Liver (tissue), 9 donors: ENCODE results near the gene POLA1. TPM values are rescaled to one million over a fixed set of nuclear protein-coding genes. Genes with fewer than 3 reads are reported as not detected.

Experiments
- DNase-seq: peaks from one replicate; pipeline ENCODE4 v3.0.0-alpha.2; 2017; ENCODE audit warnings: low spot score
- H3K27ac ChIP-seq, 2 donors: one replicate each; pipeline ENCODE4 v1.7.0; 2013; ENCODE audit warnings: inconsistent platforms in 2 of 2, low read length in 2 of 2, control low read depth in 1 of 2, low read depth in 1 of 2, mild to moderate bottlenecking in 1 of 2
- H3K27me3 ChIP-seq, 4 donors: one replicate each; pipeline versions ENCODE4 v1.6.1 to v1.7.0; 2013; ENCODE audit warnings: low read length in 3 of 4, inconsistent platforms in 1 of 4, mild to moderate bottlenecking in 1 of 4, moderate library complexity in 1 of 4; ENCODE audit not compliant: control insufficient read depth in 4 of 4, insufficient read depth in 4 of 4
- H3K36me3 ChIP-seq, 4 donors: one replicate each; pipeline versions ENCODE4 v1.6.1 to v1.7.0; 2013; ENCODE audit warnings: low read length in 3 of 4, mild to moderate bottlenecking in 3 of 4, low read depth in 1 of 4, moderate library complexity in 1 of 4; ENCODE audit not compliant: control insufficient read depth in 4 of 4, insufficient read depth in 3 of 4
- H3K4me1 ChIP-seq, 4 donors: one replicate each; pipeline versions ENCODE4 v1.6.1 to v1.7.0; 2013; ENCODE audit warnings: low read length in 3 of 4, mild to moderate bottlenecking in 3 of 4, moderate library complexity in 1 of 4; ENCODE audit not compliant: control insufficient read depth in 4 of 4, insufficient read depth in 4 of 4
- H3K4me3 ChIP-seq, 3 donors: one replicate each; pipeline versions ENCODE4 v1.6.1 to v1.7.0; 2013; ENCODE audit warnings: low read length in 3 of 3, control low read depth in 1 of 3, low read depth in 1 of 3, mild to moderate bottlenecking in 1 of 3
- H3K9ac ChIP-seq, 2 donors: one replicate each; pipeline ENCODE4 v1.7.0; 2013; ENCODE audit warnings: low read length in 2 of 2, mild to moderate bottlenecking in 2 of 2, moderate library complexity in 2 of 2, control low read depth in 1 of 2, low read depth in 1 of 2
- H3K9me3 ChIP-seq, 4 donors: one replicate each; pipeline versions ENCODE4 v1.6.1 to v1.7.0; 2013; ENCODE audit warnings: low read length in 3 of 4; ENCODE audit not compliant: control insufficient read depth in 4 of 4
- EGR1 ChIP-seq, 2 donors: IDR thresholded peaks; 2 replicates each; pipeline ENCODE4 v1.6.1; 2016 to 2018; ENCODE audit warnings: antibody characterized with exemption in 2 of 2, low read depth in 2 of 2
- FOXA1 ChIP-seq: IDR thresholded peaks from 2 replicates; pipeline ENCODE4 v1.6.1; 2016; ENCODE audit warnings: antibody characterized with exemption
- FOXA2 ChIP-seq: IDR thresholded peaks from 2 replicates; pipeline ENCODE4 v1.6.1; 2016; ENCODE audit warnings: antibody characterized with exemption
- GABPA ChIP-seq, 2 donors: IDR thresholded peaks in 1 of 2; conservative IDR thresholded peaks in 1 of 2; 2 replicates each; pipeline ENCODE4 v1.6.1; 2016; ENCODE audit warnings: antibody characterized with exemption in 2 of 2, mild to moderate bottlenecking in 1 of 2, moderate library complexity in 1 of 2
- HNF4A ChIP-seq, 2 donors: conservative IDR thresholded peaks; 2 replicates each; pipeline ENCODE4 v1.6.1; 2016; ENCODE audit warnings: antibody characterized with exemption in 2 of 2, mild to moderate bottlenecking in 2 of 2
- HNF4G ChIP-seq: IDR thresholded peaks from 2 replicates; pipeline ENCODE4 v1.6.1; 2016; ENCODE audit warnings: antibody characterized with exemption
- JUND ChIP-seq, 2 donors: IDR thresholded peaks; 2 replicates each; pipeline ENCODE4 v1.6.1; 2016; ENCODE audit warnings: antibody characterized with exemption in 2 of 2
- NR2F2 ChIP-seq: IDR thresholded peaks from 2 replicates; pipeline ENCODE4 v1.6.1; 2016; ENCODE audit warnings: antibody characterized with exemption
- RAD21 ChIP-seq, 2 donors: IDR thresholded peaks; 2 replicates each; pipeline ENCODE4 v1.6.1; 2016; ENCODE audit warnings: antibody characterized with exemption in 2 of 2, mild to moderate bottlenecking in 2 of 2
- RXRA ChIP-seq, 2 donors: IDR thresholded peaks; 2 replicates each; pipeline ENCODE4 v1.6.1; 2017 to 2018; ENCODE audit warnings: antibody characterized with exemption in 2 of 2, mild to moderate bottlenecking in 1 of 2
- SP1 ChIP-seq: IDR thresholded peaks from 2 replicates; pipeline ENCODE4 v1.6.1; 2018; ENCODE audit warnings: antibody characterized with exemption, mild to moderate bottlenecking
- TAF1 ChIP-seq: conservative IDR thresholded peaks from 2 replicates; pipeline ENCODE4 v1.6.1; 2016; ENCODE audit warnings: antibody characterized with exemption, mild to moderate bottlenecking
- YY1 ChIP-seq: IDR thresholded peaks from 2 replicates; pipeline ENCODE4 v1.6.1; 2016; ENCODE audit warnings: antibody characterized with exemption, mild to moderate bottlenecking
- WGBS: extraction: QIAGEN DNeasy Blood & Tissue Kit; methylation state at CpG from one replicate; pipeline ENCODE4 v1.1.7; 2013; 5-methylcytosine and 5-hydroxymethylcytosine counted together
- polyA plus RNA-seq, 2 donors: library from polyadenylated mRNA; stranded (reverse) in 1 of 2; unstranded in 1 of 2; fragments of 200-250 nt in 1 of 2; fragments of >200 nt in 1 of 2; fragmentation: Nextera tagmentation in 1 of 2; extraction: Ambion mirVana in 1 of 2; gene quantifications; one replicate each; pipeline versions ENCODE4 v1.2.1 to v1.2.3, GENCODE V29; 2013 to 2015
- total RNA-seq, 2 donors: library from RNA; depleted of rRNA; stranded (reverse); fragments of >200 nt; gene quantifications; one replicate each; pipeline ENCODE4 v1.2.3, GENCODE V29; 2014
- TF ChIP-seq, protein P1 (sequence below): IDR thresholded peaks from 2 replicates; pipeline ENCODE4 v1.6.1; 2016; ENCODE audit warnings: antibody characterized with exemption
- TF ChIP-seq, protein P2 (sequence below): IDR thresholded peaks from 2 replicates; pipeline ENCODE4 v1.6.1; 2016; ENCODE audit warnings: antibody characterized with exemption, mild to moderate bottlenecking
- TF ChIP-seq, protein P3 (sequence below): IDR thresholded peaks from 2 replicates; pipeline ENCODE4 v1.6.1; 2016; ENCODE audit warnings: antibody characterized with exemption
- TF ChIP-seq, protein P4 (sequence below): IDR thresholded peaks from 2 replicates; pipeline ENCODE4 v1.6.1; 2016; ENCODE audit warnings: antibody characterized with exemption
- TF ChIP-seq, protein P5 (sequence below): fragments of 150-350 bp; IDR thresholded peaks from 2 replicates; pipeline ENCODE4 v1.5.1; 2017; ENCODE audit warnings: improper control_type of control experiment, low read depth, low read length; ENCODE audit not compliant: missing input control
- donor health status: healthy.
- donor health status: healthy.
- donor health status: healthy.
- donor health status: healthy.
- donor health status: healthy.

Gene POLA1
- total and polyA plus RNA-seq, 4 donors: 0.93 to 12.7 (median 4.3) TPM

DNA sequence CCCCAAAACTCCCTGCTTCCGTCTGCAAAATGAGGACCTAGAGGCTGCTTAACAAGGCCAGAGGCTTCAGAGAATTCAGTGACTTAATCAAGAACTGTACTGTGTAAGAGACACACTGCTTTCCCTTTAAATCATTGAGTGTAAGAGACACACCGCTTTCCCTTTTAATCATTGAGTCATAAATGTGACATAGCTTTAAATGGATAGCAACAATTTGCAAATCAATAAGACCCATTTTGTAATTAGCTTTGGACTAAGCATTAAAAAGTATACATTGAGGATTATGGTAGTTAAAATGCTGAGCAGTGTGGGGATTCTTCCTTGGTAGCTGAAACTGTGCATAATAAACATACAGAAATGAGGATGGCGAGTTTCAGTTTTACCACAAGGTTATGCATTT, 290.2 kb downstream of the POLA1 start (continued):
- TF ChIP-seq, protein P1, sequence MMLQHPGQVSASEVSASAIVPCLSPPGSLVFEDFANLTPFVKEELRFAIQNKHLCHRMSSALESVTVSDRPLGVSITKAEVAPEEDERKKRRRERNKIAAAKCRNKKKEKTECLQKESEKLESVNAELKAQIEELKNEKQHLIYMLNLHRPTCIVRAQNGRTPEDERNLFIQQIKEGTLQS: no peak
- TF ChIP-seq FOXA2 (no peak), JUND (IDR thresholded peaks at IDR 0.05) (no peak), RXRA (IDR thresholded peaks at IDR 0.05) (no peak)

DNA sequence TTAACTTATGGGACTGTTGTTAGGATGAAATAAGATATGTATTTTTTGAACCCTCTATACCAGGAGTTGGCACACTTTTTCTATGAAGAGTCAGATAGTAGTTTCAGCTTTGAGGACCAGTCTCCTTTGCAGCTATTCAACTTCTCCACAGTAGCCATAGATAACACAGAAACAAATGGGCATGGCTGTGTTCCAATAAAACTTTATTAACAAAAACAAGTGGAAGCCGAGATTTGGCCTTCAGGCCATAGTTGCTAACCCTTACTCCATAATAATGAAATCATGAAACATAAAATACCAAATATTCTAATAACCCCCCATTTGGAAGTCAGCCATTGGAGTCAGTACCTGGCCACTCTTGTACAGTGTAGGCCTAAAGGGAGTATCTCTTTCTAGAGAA, 291.4 kb downstream of the POLA1 start:
- no peaks in the 10 kb centered on the region for H3K9me3 ChIP-seq
- no peak overlapping the region for H3K4me3 ChIP-seq
- 100% methylated on average over 1 of the region's 1 CpG for WGBS
- TF ChIP-seq FOXA1 (no peak), EGR1 (IDR thresholded peaks at IDR 0.05; ENCODE audit: low read depth in 2 of 2) (no peak), YY1 (no peak), SP1 (no peak), HNF4A (conservative IDR thresholded peaks at IDR 0.05) (no peak), GABPA (IDR thresholded peaks at IDR 0.05 in 1 of 2, conservative IDR thresholded peaks at IDR 0.05 in 1 of 2) (no peak), NR2F2 (no peak), RAD21 (IDR thresholded peaks at IDR 0.05) (no peak), TAF1 (no peak), FOXA2 (no peak), RXRA (IDR thresholded peaks at IDR 0.05) (no peak), HNF4G (no peak)
- TF ChIP-seq, protein P2, sequence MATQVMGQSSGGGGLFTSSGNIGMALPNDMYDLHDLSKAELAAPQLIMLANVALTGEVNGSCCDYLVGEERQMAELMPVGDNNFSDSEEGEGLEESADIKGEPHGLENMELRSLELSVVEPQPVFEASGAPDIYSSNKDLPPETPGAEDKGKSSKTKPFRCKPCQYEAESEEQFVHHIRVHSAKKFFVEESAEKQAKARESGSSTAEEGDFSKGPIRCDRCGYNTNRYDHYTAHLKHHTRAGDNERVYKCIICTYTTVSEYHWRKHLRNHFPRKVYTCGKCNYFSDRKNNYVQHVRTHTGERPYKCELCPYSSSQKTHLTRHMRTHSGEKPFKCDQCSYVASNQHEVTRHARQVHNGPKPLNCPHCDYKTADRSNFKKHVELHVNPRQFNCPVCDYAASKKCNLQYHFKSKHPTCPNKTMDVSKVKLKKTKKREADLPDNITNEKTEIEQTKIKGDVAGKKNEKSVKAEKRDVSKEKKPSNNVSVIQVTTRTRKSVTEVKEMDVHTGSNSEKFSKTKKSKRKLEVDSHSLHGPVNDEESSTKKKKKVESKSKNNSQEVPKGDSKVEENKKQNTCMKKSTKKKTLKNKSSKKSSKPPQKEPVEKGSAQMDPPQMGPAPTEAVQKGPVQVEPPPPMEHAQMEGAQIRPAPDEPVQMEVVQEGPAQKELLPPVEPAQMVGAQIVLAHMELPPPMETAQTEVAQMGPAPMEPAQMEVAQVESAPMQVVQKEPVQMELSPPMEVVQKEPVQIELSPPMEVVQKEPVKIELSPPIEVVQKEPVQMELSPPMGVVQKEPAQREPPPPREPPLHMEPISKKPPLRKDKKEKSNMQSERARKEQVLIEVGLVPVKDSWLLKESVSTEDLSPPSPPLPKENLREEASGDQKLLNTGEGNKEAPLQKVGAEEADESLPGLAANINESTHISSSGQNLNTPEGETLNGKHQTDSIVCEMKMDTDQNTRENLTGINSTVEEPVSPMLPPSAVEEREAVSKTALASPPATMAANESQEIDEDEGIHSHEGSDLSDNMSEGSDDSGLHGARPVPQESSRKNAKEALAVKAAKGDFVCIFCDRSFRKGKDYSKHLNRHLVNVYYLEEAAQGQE: no peak
- TF ChIP-seq, protein P1: no peak
- TF ChIP-seq, protein P3, sequence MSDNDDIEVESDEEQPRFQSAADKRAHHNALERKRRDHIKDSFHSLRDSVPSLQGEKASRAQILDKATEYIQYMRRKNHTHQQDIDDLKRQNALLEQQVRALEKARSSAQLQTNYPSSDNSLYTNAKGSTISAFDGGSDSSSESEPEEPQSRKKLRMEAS: no peak
- TF ChIP-seq, protein P4, sequence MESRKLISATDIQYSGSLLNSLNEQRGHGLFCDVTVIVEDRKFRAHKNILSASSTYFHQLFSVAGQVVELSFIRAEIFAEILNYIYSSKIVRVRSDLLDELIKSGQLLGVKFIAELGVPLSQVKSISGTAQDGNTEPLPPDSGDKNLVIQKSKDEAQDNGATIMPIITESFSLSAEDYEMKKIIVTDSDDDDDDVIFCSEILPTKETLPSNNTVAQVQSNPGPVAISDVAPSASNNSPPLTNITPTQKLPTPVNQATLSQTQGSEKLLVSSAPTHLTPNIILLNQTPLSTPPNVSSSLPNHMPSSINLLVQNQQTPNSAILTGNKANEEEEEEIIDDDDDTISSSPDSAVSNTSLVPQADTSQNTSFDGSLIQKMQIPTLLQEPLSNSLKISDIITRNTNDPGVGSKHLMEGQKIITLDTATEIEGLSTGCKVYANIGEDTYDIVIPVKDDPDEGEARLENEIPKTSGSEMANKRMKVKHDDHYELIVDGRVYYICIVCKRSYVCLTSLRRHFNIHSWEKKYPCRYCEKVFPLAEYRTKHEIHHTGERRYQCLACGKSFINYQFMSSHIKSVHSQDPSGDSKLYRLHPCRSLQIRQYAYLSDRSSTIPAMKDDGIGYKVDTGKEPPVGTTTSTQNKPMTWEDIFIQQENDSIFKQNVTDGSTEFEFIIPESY: no peak
- TF ChIP-seq, protein P5, sequence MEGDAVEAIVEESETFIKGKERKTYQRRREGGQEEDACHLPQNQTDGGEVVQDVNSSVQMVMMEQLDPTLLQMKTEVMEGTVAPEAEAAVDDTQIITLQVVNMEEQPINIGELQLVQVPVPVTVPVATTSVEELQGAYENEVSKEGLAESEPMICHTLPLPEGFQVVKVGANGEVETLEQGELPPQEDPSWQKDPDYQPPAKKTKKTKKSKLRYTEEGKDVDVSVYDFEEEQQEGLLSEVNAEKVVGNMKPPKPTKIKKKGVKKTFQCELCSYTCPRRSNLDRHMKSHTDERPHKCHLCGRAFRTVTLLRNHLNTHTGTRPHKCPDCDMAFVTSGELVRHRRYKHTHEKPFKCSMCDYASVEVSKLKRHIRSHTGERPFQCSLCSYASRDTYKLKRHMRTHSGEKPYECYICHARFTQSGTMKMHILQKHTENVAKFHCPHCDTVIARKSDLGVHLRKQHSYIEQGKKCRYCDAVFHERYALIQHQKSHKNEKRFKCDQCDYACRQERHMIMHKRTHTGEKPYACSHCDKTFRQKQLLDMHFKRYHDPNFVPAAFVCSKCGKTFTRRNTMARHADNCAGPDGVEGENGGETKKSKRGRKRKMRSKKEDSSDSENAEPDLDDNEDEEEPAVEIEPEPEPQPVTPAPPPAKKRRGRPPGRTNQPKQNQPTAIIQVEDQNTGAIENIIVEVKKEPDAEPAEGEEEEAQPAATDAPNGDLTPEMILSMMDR: no peak
- no peak overlapping the region for H3K27ac ChIP-seq
- no peak for DNase-seq
- H3K4me1 ChIP-seq: no peaks in the 10 kb centered on the region
- H3K36me3 ChIP-seq: no peaks in the 10 kb centered on the region
- no peaks in the 10 kb centered on the region for H3K27me3 ChIP-seq
- no peak overlapping the region for H3K9ac ChIP-seq
